IgD-negative memory B cell (primary cell): ENCODE results near the gene TMOD1. TPM values are rescaled to one million over a fixed set of nuclear protein-coding genes. Genes with fewer than 3 reads are reported as not detected.
"Not testable (repeated sequence)": the region's sequence is repeated elsewhere in the genome, so short reads cannot be mapped to it uniquely, and the experiment has no call there.

Experiments used
- H3K27ac Mint-ChIP-seq, 3 donors: one replicate each; pipeline ENCODE4 v1.8.0; 2020 to 2022; ENCODE audit warnings: mild to moderate bottlenecking in 3 of 3, mixed read lengths in 3 of 3, moderate library complexity in 1 of 3
- H3K27me3 Mint-ChIP-seq: one replicate; pipeline ENCODE4 v1.8.0; 2021; ENCODE audit warnings: mixed read lengths
- H3K36me3 Mint-ChIP-seq: one replicate; pipeline ENCODE4 v1.8.0; 2020; ENCODE audit warnings: mild to moderate bottlenecking, mixed read lengths
- H3K4me1 Mint-ChIP-seq, 3 donors: one replicate each; pipeline ENCODE4 v1.8.0; 2020 to 2022; ENCODE audit warnings: mixed read lengths in 3 of 3, mild to moderate bottlenecking in 1 of 3
- H3K4me3 Mint-ChIP-seq, 4 donors: one replicate each; pipeline ENCODE4 v1.8.0; 2020 to 2022; ENCODE audit warnings: mild to moderate bottlenecking in 4 of 4, mixed read lengths in 4 of 4, moderate library complexity in 3 of 4
- H3K9me3 Mint-ChIP-seq, 3 donors: one replicate each; pipeline ENCODE4 v1.8.0; 2020 to 2021; ENCODE audit warnings: mixed read lengths in 3 of 3, mild to moderate bottlenecking in 1 of 3
- polyA plus RNA-seq: library from polyadenylated mRNA; unstranded; fragments of 300-500 nt; fragmentation: Illumina TruSeq; gene quantifications from one replicate; pipeline ENCODE4 v1.2.3, GENCODE V29; 2021

The TMOD1 gene
- polyA plus RNA-seq, 1 donor from 2014 or later, result 2.8 TPM

- Mint-ChIP-seq H3K9me3 (no peaks in the 10 kb centered on the region), H3K4me1 (peaks cover 8 to 10% (median 8%) of the 10 kb centered on the region in 3 donors), H3K27ac (peak overlapping the region in 2 of 3 donors; percentile 4 to 44), H3K4me3 (no peak overlapping the region), H3K36me3 (no peaks in the 10 kb centered on the region), H3K27me3 (no peaks in the 10 kb centered on the region)
Observed at GRCh38 chr9:97617939-97618416, 116.5 kb downstream of the TMOD1 start.

GRCh38 chr9:97620063-97620462, 118.6 kb downstream of the TMOD1 start:
- not testable (repeated sequence) for H3K27me3 Mint-ChIP-seq, H3K36me3 Mint-ChIP-seq, H3K4me3 Mint-ChIP-seq, H3K27ac Mint-ChIP-seq, H3K9me3 Mint-ChIP-seq
- peaks cover 9 to 12% (median 10%) of the 10 kb centered on the region in 3 donors for H3K4me1 Mint-ChIP-seq

- H3K4me3 Mint-ChIP-seq, H3K9me3 Mint-ChIP-seq, H3K36me3 Mint-ChIP-seq, H3K27ac Mint-ChIP-seq, H3K27me3 Mint-ChIP-seq: not testable (repeated sequence)
- peaks cover 8 to 12% (median 10%) of the 10 kb centered on the region in 3 donors for H3K4me1 Mint-ChIP-seq
Observed at GRCh38 chr9:97622483-97622882, 121.0 kb downstream of the TMOD1 start.

- Mint-ChIP-seq H3K27ac (no peak overlapping the region), H3K4me1 (peaks cover 2 to 9% (median 4%) of the 10 kb centered on the region in 3 donors), H3K36me3 (no peaks in the 10 kb centered on the region), H3K9me3 (no peaks in the 10 kb centered on the region), H3K4me3 (no peak overlapping the region), H3K27me3 (no peaks in the 10 kb centered on the region)
Observed at GRCh38 chr9:97623946-97624345, 122.5 kb downstream of the TMOD1 start.

GRCh38 chr9:97625620-97626019, 124.2 kb downstream of the TMOD1 start:
- Mint-ChIP-seq H3K27ac (no peak overlapping the region), H3K4me3 (no peak overlapping the region), H3K27me3 (no peaks in the 10 kb centered on the region), H3K9me3 (no peaks in the 10 kb centered on the region), H3K4me1 (peaks cover 8 to 13% (median 9%) of the 10 kb centered on the region in 3 donors), H3K36me3 (no peaks in the 10 kb centered on the region)

- H3K4me1 Mint-ChIP-seq, result peaks cover 12 to 21% (median 17%) of the 10 kb centered on the region in 3 donors
- H3K27me3 Mint-ChIP-seq, result no peaks in the 10 kb centered on the region
- no peaks in the 10 kb centered on the region for H3K36me3 Mint-ChIP-seq
- no peak overlapping the region for H3K27ac Mint-ChIP-seq
- no peaks in the 10 kb centered on the region for H3K9me3 Mint-ChIP-seq
- H3K4me3 Mint-ChIP-seq, result no peak overlapping the region
Observed at GRCh38 chr9:97627624-97628023, 126.2 kb downstream of the TMOD1 start.

- no peaks in the 10 kb centered on the region for H3K27me3 Mint-ChIP-seq
- H3K27ac Mint-ChIP-seq, result no peak overlapping the region
- H3K4me3 Mint-ChIP-seq, result no peak overlapping the region
- no peaks in the 10 kb centered on the region for H3K9me3 Mint-ChIP-seq
- H3K4me1 Mint-ChIP-seq, result peaks cover 15 to 21% (median 18%) of the 10 kb centered on the region in 3 donors
- no peaks in the 10 kb centered on the region for H3K36me3 Mint-ChIP-seq
Observed at GRCh38 chr9:97628668-97629067, 127.2 kb downstream of the TMOD1 start.

GRCh38 chr9:97629156-97629555, 127.7 kb downstream of the TMOD1 start:
- no peaks in the 10 kb centered on the region for H3K36me3 Mint-ChIP-seq
- H3K4me3 Mint-ChIP-seq, result no peak overlapping the region
- H3K9me3 Mint-ChIP-seq, result no peaks in the 10 kb centered on the region
- no peaks in the 10 kb centered on the region for H3K27me3 Mint-ChIP-seq
- H3K27ac Mint-ChIP-seq, result no peak overlapping the region
- H3K4me1 Mint-ChIP-seq, result peaks cover 16 to 22% (median 20%) of the 10 kb centered on the region in 3 donors

- H3K27ac Mint-ChIP-seq, result no peak overlapping the region
- no peak overlapping the region for H3K4me3 Mint-ChIP-seq
Observed at GRCh38 chr9:97630591-97630990, 129.1 kb downstream of the TMOD1 start.

GRCh38 chr9:97632248-97632984, 130.9 kb downstream of the TMOD1 start:
- Mint-ChIP-seq H3K36me3 (no peaks in the 10 kb centered on the region), H3K27me3 (no peaks in the 10 kb centered on the region), H3K27ac (peak overlapping the region; percentile 94 to 99 (median 97)), H3K4me1 (peaks cover 32 to 40% (median 34%) of the 10 kb centered on the region in 3 donors), H3K9me3 (no peaks in the 10 kb centered on the region), H3K4me3 (peak overlapping the region; percentile 93 to 98 (median 96))

More at GRCh38 chr9:97630591-97630990, 129.1 kb downstream of the TMOD1 start:
- H3K9me3 Mint-ChIP-seq, result no peaks in the 10 kb centered on the region
- H3K4me1 Mint-ChIP-seq, result peaks cover 26 to 30% (median 29%) of the 10 kb centered on the region in 3 donors
- no peaks in the 10 kb centered on the region for H3K27me3 Mint-ChIP-seq
- no peaks in the 10 kb centered on the region for H3K36me3 Mint-ChIP-seq

- peaks cover 34 to 46% (median 35%) of the 10 kb centered on the region in 3 donors for H3K4me1 Mint-ChIP-seq
- no peaks in the 10 kb centered on the region for H3K36me3 Mint-ChIP-seq
Observed at GRCh38 chr9:97632985-97633858, 131.8 kb downstream of the TMOD1 start, which contains the start of the genes NCBP1 and TSTD2. Gene NCBP1 (plus strand): TSS chr9:97633821. CDS start chr9:97633882, 61 bp downstream. Gene TSTD2 (minus strand): TSS chr9:97633368. CDS start chr9:97627562, 5,806 bp downstream.

GRCh38 chr9:97633859-97634490, 132.5 kb downstream of the TMOD1 start:
- Mint-ChIP-seq H3K4me1 (peaks cover 32 to 52% (median 43%) of the 10 kb centered on the region in 3 donors), H3K4me3 (peak overlapping the region; percentile 93 to 98 (median 96)), H3K36me3 (no peaks in the 10 kb centered on the region), H3K27me3 (no peaks in the 10 kb centered on the region), H3K27ac (peak overlapping the region; percentile 94 to 99 (median 97)), H3K9me3 (no peaks in the 10 kb centered on the region)

More at GRCh38 chr9:97632985-97633858, 131.8 kb downstream of the TMOD1 start, which contains the start of the genes NCBP1 and TSTD2:
- Mint-ChIP-seq H3K4me3 (peak within 1 kb of the TSS; percentile 93 to 98 (median 96)), H3K27ac (peak within 1 kb of the TSS; percentile 94 to 99 (median 97)), H3K27me3 (no peaks in the 10 kb centered on the region), H3K9me3 (no peaks in the 10 kb centered on the region)

GRCh38 chr9:97635026-97635425, 133.6 kb downstream of the TMOD1 start:
- Mint-ChIP-seq H3K27ac (peak overlapping the region in 2 of 3 donors; percentile 67 to 94), H3K27me3 (no peaks in the 10 kb centered on the region), H3K4me3 (peak overlapping the region; percentile 93 to 98 (median 96)), H3K36me3 (no peaks in the 10 kb centered on the region), H3K4me1 (peaks cover 28 to 47% (median 43%) of the 10 kb centered on the region in 3 donors), H3K9me3 (no peaks in the 10 kb centered on the region)

GRCh38 chr9:97636903-97637302, 135.4 kb downstream of the TMOD1 start:
- Mint-ChIP-seq H3K4me3 (peak overlapping the region in 3 of 4 donors; percentile 19 to 47 (median 46)), H3K9me3 (no peaks in the 10 kb centered on the region), H3K4me1 (peaks cover 29 to 44% (median 42%) of the 10 kb centered on the region in 3 donors), H3K27ac (no peak overlapping the region), H3K27me3 (no peaks in the 10 kb centered on the region), H3K36me3 (no peaks in the 10 kb centered on the region)
